HG03460 (cell line): ENCODE data around the gene DPYD.

Source experiments
- ATAC-seq: cut with Tn5 transposase; IDR thresholded peaks from one replicate; pipeline ENCODE4 v1.9.1; 2021; ENCODE audit not compliant: unreplicated experiment

DPYD gene

GRCh38 chr1:97166626-97167025, 754.2 kb downstream of the DPYD start:
- no peak for ATAC-seq

- ATAC-seq, result no peak
These were observed 756.6 kb downstream of the DPYD start for GRCh38 chr1:97164276-97164639.

GRCh38 chr1:97163591-97164275, 757.1 kb downstream of the DPYD start:
- ATAC-seq, result peak; percentile 77

GRCh38 chr1:97160818-97161217, 760.0 kb downstream of the DPYD start:
- no peak for ATAC-seq

GRCh38 chr1:97159342-97159741, 761.5 kb downstream of the DPYD start:
- no peak for ATAC-seq

GRCh38 chr1:97158691-97159096, 762.1 kb downstream of the DPYD start:
- ATAC-seq, result no peak

GRCh38 chr1:97157991-97158390, 762.8 kb downstream of the DPYD start:
- ATAC-seq, result no peak

- no peak for ATAC-seq
These were observed 769.2 kb downstream of the DPYD start for GRCh38 chr1:97151651-97152050.

- ATAC-seq, result no peak
These were observed 775.4 kb downstream of the DPYD start for GRCh38 chr1:97145321-97145956.

GRCh38 chr1:97144527-97144926, 776.3 kb downstream of the DPYD start:
- ATAC-seq, result no peak

- ATAC-seq, result no peak
These were observed 777.5 kb downstream of the DPYD start for GRCh38 chr1:97143236-97143882.

GRCh38 chr1:97140611-97141010, 780.2 kb downstream of the DPYD start:
- no peak for ATAC-seq

- ATAC-seq, result no peak
These were observed 781.3 kb downstream of the DPYD start for GRCh38 chr1:97139512-97139911.

- ATAC-seq, result peak; percentile 22
These were observed 782.3 kb downstream of the DPYD start for GRCh38 chr1:97138515-97139032.

- peak; percentile 99 for ATAC-seq
These were observed 782.8 kb downstream of the DPYD start for GRCh38 chr1:97137862-97138514.

GRCh38 chr1:97136996-97137395, 783.8 kb downstream of the DPYD start:
- ATAC-seq, result no peak

- no peak for ATAC-seq
These were observed 784.9 kb downstream of the DPYD start for GRCh38 chr1:97135972-97136371.

GRCh38 chr1:97128426-97128825, 792.4 kb downstream of the DPYD start:
- no peak for ATAC-seq

GRCh38 chr1:97123717-97124431, 797.0 kb downstream of the DPYD start:
- no peak for ATAC-seq

- ATAC-seq, result no peak
These were observed 800.0 kb downstream of the DPYD start for GRCh38 chr1:97120806-97121205.
